Left lung (tissue), 10 donors: ENCODE measurements around the gene RELB. TPM values are rescaled to one million over a fixed set of nuclear protein-coding genes. Genes with fewer than 3 reads are reported as not detected.

Experiments used
- ATAC-seq: fragments of 200-7000 bp; cut with Tn5 transposase; one replicate; pipeline ENCODE4 v1.9.1; 2020; ENCODE audit warnings: moderate library complexity
- DNase-seq, 4 donors: peaks; one replicate each; pipeline ENCODE4 v3.0.0-alpha.2; 2013 to 2020
- H3K27ac ChIP-seq, 2 donors: fragments of 200-600 bp; sonication (generic) in 1 of 2; one replicate each; pipeline versions ENCODE4 v1.5.0 to v1.8.0; 2020 to 2021
- H3K27me3 ChIP-seq, 2 donors: fragments of 200-600 bp; sonication (generic) in 1 of 2; one replicate each; pipeline versions ENCODE4 v1.5.0 to v1.8.0; 2020 to 2021
- H3K36me3 ChIP-seq, 2 donors: fragments of 200-600 bp; sonication (generic) in 1 of 2; one replicate each; pipeline versions ENCODE4 v1.5.0 to v1.8.0; 2020 to 2021
- H3K4me1 ChIP-seq, 2 donors: fragments of 200-600 bp; one replicate each; pipeline ENCODE4 v1.8.0; 2021
- H3K4me3 ChIP-seq, 2 donors: fragments of 200-600 bp; sonication (generic) in 1 of 2; one replicate each; pipeline versions ENCODE4 v1.5.0 to v1.8.0; 2020 to 2021; ENCODE audit warnings: mild to moderate bottlenecking in 1 of 2
- H3K9me3 ChIP-seq, 2 donors: fragments of 200-600 bp; sonication (generic) in 1 of 2; one replicate each; pipeline versions ENCODE4 v1.5.0 to v1.8.0; 2020 to 2021
- intact Hi-C, 2 donors: fragments of 100-400 bp; cut with DNase I; formaldehyde crosslinking; loops; one replicate each; pipeline versions ENCODE4 v1.11.2 to v1.14.2; 2022
- polyA plus RNA-seq, 6 donors: library from polyadenylated mRNA; unstranded; fragments of 120-200 nt; gene quantifications; one replicate each; pipeline ENCODE4 v1.2.1, GENCODE V29; 2013; ENCODE audit not compliant: insufficient read length in 6 of 6
- total RNA-seq, 2 donors: library from RNA; stranded (reverse); fragmentation: NEBNext Ultra II Directional; extraction: Animal tissue kit (Norgen Biotek cat#: 25700); gene quantifications; one replicate each; pipeline ENCODE4 v1.2.1, GENCODE V29; 2021
- TF ChIP-seq, protein P1 (sequence below), 2 donors: fragments of 200-600 bp; sonication (generic) in 1 of 2; IDR thresholded peaks; one replicate each; pipeline versions ENCODE4 v1.5.0 to v1.8.0; 2021; ENCODE audit warnings: antibody characterized with exemption in 2 of 2
- donor health status: DM: no; HTN: yes; CAD: no.
- donor health status: DM: no; HTN: no; CAD: no.

Gene RELB
- total and polyA plus RNA-seq, 8 donors = 3.7 to 18.7 (median 5.6) TPM

DNA sequence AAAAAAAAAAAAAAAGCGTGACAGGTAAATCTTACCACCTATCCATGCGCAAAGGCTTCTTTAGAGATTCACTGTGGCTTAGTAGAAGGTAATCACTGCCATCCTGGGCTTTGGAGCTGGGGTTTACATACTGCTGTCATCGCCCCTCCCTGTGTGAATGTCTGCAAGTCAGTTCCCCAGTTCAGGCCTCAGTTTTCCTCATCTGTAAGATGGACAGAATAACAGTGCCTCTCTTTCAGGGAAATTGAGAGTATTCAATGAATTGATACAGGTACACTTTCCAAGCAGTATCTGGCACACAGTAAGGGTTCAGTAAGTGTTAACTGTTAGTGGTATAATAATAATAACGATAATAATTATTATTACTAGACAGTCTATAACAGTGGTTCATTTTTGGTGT, 2.2 kb downstream of the RELB start:
- Histone ChIP-seq H3K36me3 (peaks cover 0 to 56% of the 10 kb centered on the region in 2 donors), H3K4me1 (peaks cover 5 to 15% of the 10 kb centered on the region in 2 donors), H3K9me3 (no peaks in the 10 kb centered on the region), H3K4me3 (no peak overlapping the region), H3K27ac (no peak overlapping the region), H3K27me3 (no peaks in the 10 kb centered on the region)
- DNase-seq = no peak
- intact Hi-C loops = no loop called here
- ATAC-seq = no peak
- TF ChIP-seq, protein P1, sequence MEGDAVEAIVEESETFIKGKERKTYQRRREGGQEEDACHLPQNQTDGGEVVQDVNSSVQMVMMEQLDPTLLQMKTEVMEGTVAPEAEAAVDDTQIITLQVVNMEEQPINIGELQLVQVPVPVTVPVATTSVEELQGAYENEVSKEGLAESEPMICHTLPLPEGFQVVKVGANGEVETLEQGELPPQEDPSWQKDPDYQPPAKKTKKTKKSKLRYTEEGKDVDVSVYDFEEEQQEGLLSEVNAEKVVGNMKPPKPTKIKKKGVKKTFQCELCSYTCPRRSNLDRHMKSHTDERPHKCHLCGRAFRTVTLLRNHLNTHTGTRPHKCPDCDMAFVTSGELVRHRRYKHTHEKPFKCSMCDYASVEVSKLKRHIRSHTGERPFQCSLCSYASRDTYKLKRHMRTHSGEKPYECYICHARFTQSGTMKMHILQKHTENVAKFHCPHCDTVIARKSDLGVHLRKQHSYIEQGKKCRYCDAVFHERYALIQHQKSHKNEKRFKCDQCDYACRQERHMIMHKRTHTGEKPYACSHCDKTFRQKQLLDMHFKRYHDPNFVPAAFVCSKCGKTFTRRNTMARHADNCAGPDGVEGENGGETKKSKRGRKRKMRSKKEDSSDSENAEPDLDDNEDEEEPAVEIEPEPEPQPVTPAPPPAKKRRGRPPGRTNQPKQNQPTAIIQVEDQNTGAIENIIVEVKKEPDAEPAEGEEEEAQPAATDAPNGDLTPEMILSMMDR (IDR thresholded peaks at IDR 0.05) = no peak

DNA sequence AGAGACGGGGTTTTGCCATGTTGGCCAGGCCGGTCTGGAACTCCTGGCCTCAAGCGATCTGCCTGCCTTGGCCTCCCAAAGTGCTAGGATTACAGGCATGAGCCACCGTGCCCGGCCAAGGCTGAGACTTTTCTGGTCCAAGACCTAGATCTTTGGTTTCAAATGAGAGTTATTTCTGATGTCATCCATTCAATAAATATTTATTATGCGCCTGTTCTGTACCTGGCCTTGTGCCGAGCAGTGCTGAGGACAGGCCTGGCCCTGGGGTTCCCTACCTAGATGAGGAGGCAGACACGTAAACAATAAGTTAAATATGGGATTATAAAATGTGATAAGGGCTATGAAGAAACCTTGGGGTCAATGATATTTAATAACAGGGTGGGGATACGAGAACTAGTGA, 4.5 kb downstream of the RELB start:
- intact Hi-C loops = no loop called here
- H3K27me3 ChIP-seq = no peaks in the 10 kb centered on the region
- no peaks in the 10 kb centered on the region for H3K9me3 ChIP-seq
- H3K27ac ChIP-seq = no peak overlapping the region
- peaks cover 5 to 12% of the 10 kb centered on the region in 2 donors for H3K4me1 ChIP-seq
- no peak for DNase-seq
- TF ChIP-seq, protein P1 (IDR thresholded peaks at IDR 0.05) = no peak
- no peak overlapping the region for H3K4me3 ChIP-seq
- peaks cover 0 to 80% of the 10 kb centered on the region in 2 donors for H3K36me3 ChIP-seq
- no peak for ATAC-seq

DNA sequence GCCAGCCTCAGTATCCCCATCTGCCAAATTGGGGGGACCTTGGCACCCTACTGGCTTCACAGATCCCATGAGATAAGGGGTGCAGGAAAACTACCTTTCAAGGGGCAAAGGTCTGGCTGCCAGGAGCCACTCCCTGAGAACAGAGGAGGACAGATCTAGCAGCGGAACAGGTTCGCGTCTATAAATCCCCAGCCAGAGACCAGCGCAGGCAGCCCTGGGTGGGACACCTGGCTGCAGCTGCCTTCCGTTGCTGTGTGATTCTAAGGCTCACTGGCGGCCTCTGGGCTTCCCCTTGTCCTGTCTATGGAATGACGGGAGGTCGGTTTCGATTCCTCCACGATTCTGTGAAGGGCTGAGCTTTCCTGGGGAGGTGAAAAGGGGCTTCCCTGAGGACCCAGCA, 7.3 kb downstream of the RELB start:
- Histone ChIP-seq H3K9me3 (no peaks in the 10 kb centered on the region), H3K36me3 (peaks cover 0 to 96% of the 10 kb centered on the region in 2 donors), H3K27ac (no peak overlapping the region), H3K4me1 (no peaks in the 10 kb centered on the region), H3K4me3 (no peak overlapping the region), H3K27me3 (no peaks in the 10 kb centered on the region)
- TF ChIP-seq, protein P1 (IDR thresholded peaks at IDR 0.05) = no peak
- intact Hi-C loops = no loop called here
- DNase-seq (no peak), ATAC-seq (no peak)

DNA sequence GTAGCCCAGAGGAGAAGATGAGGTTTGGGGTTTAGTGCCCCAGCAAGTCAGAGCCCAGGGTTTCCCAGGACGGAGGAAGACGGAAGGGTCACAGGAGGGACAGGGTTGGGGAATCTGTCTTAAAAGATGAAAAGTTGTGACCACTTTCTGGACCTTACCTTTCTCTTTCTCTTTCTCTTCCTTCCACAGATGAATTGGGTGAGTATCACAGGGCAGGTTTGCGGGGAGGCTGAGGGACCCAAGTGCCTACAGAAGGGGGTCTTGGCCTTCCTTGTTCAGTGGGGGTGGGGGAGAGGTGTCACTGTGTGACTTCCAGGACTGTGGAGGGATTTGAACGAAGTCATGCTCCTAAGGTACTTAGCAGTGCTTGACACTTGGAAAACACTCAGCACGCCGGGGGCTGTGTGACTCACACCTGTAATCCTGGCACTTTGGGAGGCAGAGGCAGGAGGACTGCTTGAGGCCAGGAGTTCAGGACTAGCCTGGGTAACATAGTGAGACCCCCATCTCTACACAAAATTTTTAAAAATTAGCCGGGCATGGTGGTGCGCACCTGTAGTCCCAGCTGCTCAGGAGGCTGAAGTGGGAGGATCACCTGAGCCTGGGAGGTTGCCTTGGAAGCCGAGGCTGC, 8.5 kb downstream of the RELB start:
- ATAC-seq = no peak
- Histone ChIP-seq H3K4me3 (no peak overlapping the region), H3K9me3 (no peaks in the 10 kb centered on the region), H3K36me3 (peaks cover 0 to 96% of the 10 kb centered on the region in 2 donors), H3K27me3 (no peaks in the 10 kb centered on the region), H3K27ac (no peak overlapping the region), H3K4me1 (no peaks in the 10 kb centered on the region)
- DNase-seq = no peak
- TF ChIP-seq, protein P1 (IDR thresholded peaks at IDR 0.05) = no peak
- intact Hi-C loops = no loop called here

DNA sequence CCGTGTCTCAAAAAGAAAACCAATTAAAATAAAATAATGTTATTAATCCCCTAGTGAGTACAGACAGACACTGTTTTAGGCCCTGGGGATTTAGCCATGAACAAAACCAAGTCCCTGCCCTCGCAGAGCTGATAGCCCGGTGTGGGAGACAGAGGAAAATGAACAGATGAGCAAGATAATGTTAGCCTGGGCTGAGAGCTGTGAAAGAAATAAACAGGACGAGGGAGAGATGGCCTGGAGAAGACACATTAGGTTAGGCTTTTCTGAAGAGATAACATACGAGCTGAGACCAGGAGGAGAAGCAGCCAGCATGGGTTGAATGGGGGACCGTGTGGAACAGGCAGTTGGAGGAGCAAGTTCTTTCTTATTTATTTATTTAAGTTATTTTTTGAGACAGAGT, 9.0 kb downstream of the RELB start:
- Histone ChIP-seq H3K9me3 (no peaks in the 10 kb centered on the region), H3K36me3 (peaks cover 0 to 96% of the 10 kb centered on the region in 2 donors), H3K4me1 (no peaks in the 10 kb centered on the region), H3K27ac (no peak overlapping the region), H3K4me3 (no peak overlapping the region), H3K27me3 (no peaks in the 10 kb centered on the region)
- intact Hi-C loops = no loop called here
- ATAC-seq (no peak), DNase-seq (no peak)
- TF ChIP-seq, protein P1 (IDR thresholded peaks at IDR 0.05) = no peak
